NCI-H2227 treated with DMSO at 0.1 percent for 48 hours (cell line): ENCODE measurements around the gene IL1RAP.
"Not testable (repeated sequence)": the region's sequence is repeated elsewhere in the genome, so short reads cannot be mapped to it uniquely, and the experiment has no call there.

Source experiments
- DNase-seq: peaks from one replicate; lab custom pipeline; 2025; lab: John Stamatoyannopoulos, UW

IL1RAP gene

GRCh38 chr3:190666821-190667220, 152.9 kb downstream of the IL1RAP start:
- DNase-seq = no peak

GRCh38 chr3:190671658-190672057, 157.8 kb downstream of the IL1RAP start:
- no peak for DNase-seq

DNA sequence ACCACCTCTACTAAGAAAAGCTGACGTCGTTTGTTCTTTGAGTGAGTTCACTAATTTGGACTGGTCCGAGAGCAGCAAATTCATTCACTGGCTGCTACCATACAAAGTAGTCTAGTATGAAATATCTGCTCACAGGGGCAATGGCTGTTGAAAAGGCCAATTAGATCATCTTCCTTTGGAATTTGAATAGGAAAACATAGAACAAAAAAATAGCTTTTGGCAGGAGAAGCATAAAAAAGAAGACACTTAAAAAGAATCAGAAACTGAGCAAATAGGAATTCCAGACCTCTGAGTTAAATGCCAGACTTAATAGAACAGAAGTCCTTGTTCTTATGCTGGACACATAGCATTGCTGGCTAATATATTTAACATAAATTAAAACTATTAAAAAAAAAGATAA, 159.3 kb downstream of the IL1RAP start:
- no peak for DNase-seq

- no peak for DNase-seq
These were observed 162.6 kb downstream of the IL1RAP start for GRCh38 chr3:190676481-190676880.

- DNase-seq = no peak
These were observed 163.1 kb downstream of the IL1RAP start for GRCh38 chr3:190677001-190677400.

GRCh38 chr3:190677868-190678267, 164.0 kb downstream of the IL1RAP start:
- DNase-seq = not testable (repeated sequence)

GRCh38 chr3:190680691-190681090, 166.8 kb downstream of the IL1RAP start:
- no peak for DNase-seq

- no peak for DNase-seq
These were observed 170.9 kb downstream of the IL1RAP start for GRCh38 chr3:190684776-190685175.

- DNase-seq = no peak
These were observed 172.1 kb downstream of the IL1RAP start for GRCh38 chr3:190686011-190686410.

- no peak for DNase-seq
These were observed 176.4 kb downstream of the IL1RAP start for GRCh38 chr3:190690246-190690645.

DNA sequence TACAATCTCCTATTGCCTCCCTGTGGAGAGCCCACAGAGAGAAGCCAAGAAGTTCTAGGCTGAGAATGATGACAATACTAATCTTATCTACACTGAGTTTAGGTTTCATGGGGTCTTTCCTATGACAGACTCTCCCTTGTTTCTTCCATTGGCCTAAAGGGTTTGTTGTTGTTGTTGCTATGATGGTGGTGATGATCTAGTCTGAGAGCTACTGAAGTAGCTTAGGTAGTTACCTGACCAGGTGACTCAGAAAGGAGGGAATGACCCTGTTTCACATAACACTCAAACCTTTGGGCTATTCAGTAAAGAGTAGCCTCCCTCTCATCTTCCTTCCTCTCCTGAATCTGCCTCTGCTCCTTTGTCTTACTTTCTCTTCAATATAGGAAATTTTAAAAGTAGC, 178.4 kb downstream of the IL1RAP start:
- no peak for DNase-seq

GRCh38 chr3:190694335-190695001, 180.6 kb downstream of the IL1RAP start:
- DNase-seq = no peak

DNA sequence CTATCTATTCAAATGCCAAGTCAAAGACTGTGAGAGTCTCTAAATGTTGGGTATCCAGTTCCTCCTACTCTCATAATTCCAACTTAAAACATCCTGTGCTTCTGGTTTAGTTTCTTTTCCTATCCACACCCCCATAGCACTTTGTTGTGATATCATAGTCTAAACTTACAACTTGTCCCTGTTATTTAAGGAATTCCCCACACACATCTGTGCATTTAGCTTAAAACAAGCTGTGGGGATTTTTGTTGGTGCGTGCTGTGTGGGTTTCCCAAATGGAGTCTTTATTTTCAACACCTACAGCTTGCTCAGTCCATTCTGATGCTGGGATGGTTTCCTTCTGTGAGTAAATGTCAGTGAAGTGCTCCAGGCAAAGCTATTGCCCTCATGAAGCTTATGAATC, 181.3 kb downstream of the IL1RAP start:
- no peak for DNase-seq

DNA sequence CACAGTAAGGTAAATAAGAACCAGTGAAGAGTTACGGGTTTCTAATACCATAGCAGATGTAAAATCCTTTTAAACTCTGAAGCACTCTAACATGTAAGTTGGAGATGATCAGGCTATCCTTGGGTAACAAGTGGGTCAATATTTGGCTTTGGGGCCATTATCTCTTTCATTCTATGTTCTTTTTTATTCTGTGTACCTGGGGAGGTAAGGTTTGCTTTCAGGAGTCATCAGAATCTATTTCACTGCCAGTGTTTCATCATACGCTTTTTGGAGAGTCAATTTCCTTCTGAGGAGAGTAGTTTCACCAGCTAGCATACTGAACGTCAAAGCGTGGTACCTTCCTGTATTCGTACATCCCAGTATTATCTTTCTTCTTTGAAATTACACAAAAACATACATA, 182.1 kb downstream of the IL1RAP start:
- no peak for DNase-seq

- DNase-seq = no peak
These were observed 183.1 kb downstream of the IL1RAP start for GRCh38 chr3:190696777-190697501.

DNA sequence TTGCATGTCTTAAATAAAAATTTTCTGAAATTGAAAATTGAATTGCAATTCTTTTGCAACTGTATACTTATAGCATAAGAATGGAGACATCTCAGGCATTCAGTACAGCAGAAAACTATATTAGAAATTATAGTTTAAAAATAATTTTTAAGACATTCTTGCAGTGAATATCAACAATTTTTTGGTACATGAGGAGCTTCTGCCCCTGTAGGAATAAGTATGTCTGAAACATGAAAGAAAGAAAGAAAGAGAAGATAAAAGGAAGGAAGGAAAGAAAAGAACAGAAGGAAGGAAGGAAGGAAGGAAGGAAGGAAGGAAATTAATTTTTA, 183.6 kb downstream of the IL1RAP start:
- no peak for DNase-seq

- DNase-seq = no peak
These were observed 184.0 kb downstream of the IL1RAP start for GRCh38 chr3:190697901-190698300.

DNA sequence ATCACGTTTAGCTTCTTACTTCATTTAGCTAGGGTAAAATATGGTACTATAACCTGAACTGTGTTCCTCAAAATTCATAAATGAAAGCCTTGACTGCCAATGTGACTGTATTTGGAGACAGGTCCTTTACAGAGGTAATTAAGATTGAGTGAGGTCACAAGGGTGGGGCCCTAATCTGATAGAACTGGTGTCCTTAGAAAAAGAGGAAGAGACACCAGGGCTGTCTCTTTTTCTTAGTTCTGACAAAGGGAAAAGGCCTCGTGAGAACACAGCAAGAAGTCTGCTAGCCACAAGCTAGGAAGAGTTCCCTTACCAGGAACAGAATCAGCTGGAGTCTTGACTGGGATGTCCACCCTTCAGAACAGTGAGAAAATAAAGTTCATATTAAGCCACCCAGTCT, 185.9 kb downstream of the IL1RAP start:
- DNase-seq = no peak

GRCh38 chr3:190701096-190701532, 187.2 kb downstream of the IL1RAP start:
- DNase-seq = no peak

DNA sequence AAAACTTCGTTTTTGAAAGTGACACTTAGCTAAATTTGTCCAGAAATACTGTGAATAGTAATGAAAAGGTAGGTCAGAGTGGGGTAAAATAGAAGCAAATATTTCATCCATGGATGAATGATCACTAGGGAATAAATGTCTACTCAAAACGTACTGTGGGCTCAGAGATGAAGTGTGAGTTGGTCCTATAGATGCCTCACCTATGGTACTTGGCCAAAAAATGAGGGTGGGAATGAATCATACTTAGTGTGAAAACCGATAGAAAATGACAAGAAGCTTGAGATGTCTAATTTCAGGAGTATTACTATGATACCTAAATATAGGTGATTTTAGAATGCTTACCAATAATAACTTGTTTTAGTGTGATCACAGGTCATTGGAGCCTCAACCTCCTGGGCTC, 192.7 kb downstream of the IL1RAP start:
- no peak for DNase-seq
